H1 (cell line): ENCODE measurements around the gene RNF224. TPM values are rescaled to one million over a fixed set of nuclear protein-coding genes. Genes with fewer than 3 reads are reported as not detected.

Source experiments
- CTCF ChIA-PET: fragments of 300-600 bp; sonication (Branson Sonifier 250); formaldehyde crosslinking; loops from one replicate; lab custom pipeline; 2021; ENCODE audit not compliant: partially characterized antibody; lab: Charles Lee
- POLR2A ChIA-PET: fragments of 300-600 bp; sonication (Branson Sonifier 250); formaldehyde crosslinking; loops from one replicate; lab custom pipeline; 2021; ENCODE audit warnings: inconsistent platforms; ENCODE audit not compliant: partially characterized antibody; lab: Charles Lee
- DNase-seq, 2 experiments: peaks; one replicate each; pipeline versions ENCODE4 v3.0.0 to v3.0.0-alpha.2; 2010 to 2022; ENCODE audit warnings: low spot score in 2 of 2, low read depth in 1 of 2, mixed read lengths in 1 of 2
- FAIRE-seq: peaks from 2 replicates; lab custom pipeline; 2011; peaks lifted over from hg19 to GRCh38; lab: Jason Lieb, UNC
- H2AFZ ChIP-seq: 2 replicates; pipeline ENCODE4 v1.8.1; 2012; ENCODE audit warnings: low read length, inconsistent platforms
- H2AK5ac ChIP-seq: 2 replicates; pipeline ENCODE4 v1.6.1; 2013; ENCODE audit warnings: low read depth, low read length
- H2BK120ac ChIP-seq: replicated peaks from 2 replicates; pipeline ENCODE3; 2013; ENCODE audit warnings: low read depth, low read length, inconsistent platforms
- H2BK12ac ChIP-seq: 2 replicates; pipeline ENCODE4 v1.6.1; 2013; ENCODE audit warnings: low read depth, low read length
- H2BK15ac ChIP-seq: 2 replicates; pipeline ENCODE4 v1.6.1; 2013; ENCODE audit warnings: low read length
- H2BK20ac ChIP-seq: 2 replicates; pipeline ENCODE4 v1.6.1; 2013; ENCODE audit warnings: low read length
- H2BK5ac ChIP-seq: 2 replicates; pipeline ENCODE4 v1.6.1; 2013; ENCODE audit warnings: low read depth, low read length
- H3K14ac ChIP-seq: 2 replicates; pipeline ENCODE4 v1.6.1; 2013; ENCODE audit warnings: inconsistent platforms; ENCODE audit not compliant: insufficient read length
- H3K18ac ChIP-seq: 2 replicates; pipeline ENCODE4 v1.6.1; 2013; ENCODE audit warnings: low read length; ENCODE audit errors: extremely low read depth
- H3K23ac ChIP-seq: 2 replicates; pipeline ENCODE4 v1.6.1; 2013; ENCODE audit warnings: inconsistent platforms; ENCODE audit not compliant: insufficient read length
- H3K23me2 ChIP-seq: 2 replicates; pipeline ENCODE4 v1.6.1; 2013; ENCODE audit warnings: low read depth, low read length
- H3K27ac ChIP-seq: 2 replicates; pipeline ENCODE4 v1.6.1; 2011; ENCODE audit warnings: low read depth, low read length, inconsistent platforms
- H3K27me3 ChIP-seq, 4 experiments: replicated peaks in 1 of 4; 1 replicate in 1 of 4; 2 replicates in 3 of 4; pipeline versions ENCODE4 v1.6.1 to v1.8.1; 2011 to 2013; ENCODE audit warnings: low read length in 3 of 4, mild to moderate bottlenecking in 3 of 4, inconsistent platforms in 2 of 4, mixed read lengths in 2 of 4, moderate library complexity in 1 of 4; ENCODE audit not compliant: control insufficient read depth in 3 of 4, insufficient read depth in 3 of 4; ENCODE audit errors: extremely low read depth in 1 of 4
- H3K36me3 ChIP-seq, 4 experiments: 2 replicates each; pipeline versions ENCODE4 v1.6.1 to v1.8.1; 2011 to 2013; ENCODE audit warnings: mild to moderate bottlenecking in 4 of 4, low read length in 3 of 4, moderate library complexity in 2 of 4, control low read depth in 1 of 4, inconsistent platforms in 1 of 4; ENCODE audit not compliant: insufficient read depth in 4 of 4, control insufficient read depth in 2 of 4
- H3K4ac ChIP-seq: replicated peaks from 2 replicates; pipeline ENCODE3; 2013; ENCODE audit warnings: low read length, low read depth, mixed read lengths, inconsistent platforms; ENCODE audit not compliant: insufficient read length
- H3K4me1 ChIP-seq, 4 experiments: replicated peaks in 1 of 4; 1 replicate in 1 of 4; 2 replicates in 3 of 4; pipeline versions ENCODE4 v1.6.1 to v1.8.1; 2011 to 2013; ENCODE audit warnings: low read length in 3 of 4, inconsistent platforms in 2 of 4, mixed read lengths in 1 of 4; ENCODE audit not compliant: insufficient read depth in 4 of 4, control insufficient read depth in 3 of 4
- H3K4me2 ChIP-seq, 2 experiments: 2 replicates each; pipeline versions ENCODE4 v1.6.1 to v1.8.1; 2011 to 2013; ENCODE audit warnings: low read depth in 2 of 2, low read length in 2 of 2, control low read depth in 1 of 2, inconsistent platforms in 1 of 2, mild to moderate bottlenecking in 1 of 2; ENCODE audit not compliant: insufficient read depth in 1 of 2
- H3K4me3 ChIP-seq, 4 experiments: fragments of 200-600, 300-600 bp in 1 of 4; sonication (generic), shearing (Covaris generic), sonication (Bioruptor Twin) in 1 of 4; 2 replicates each; pipeline versions ENCODE4 v1.5.1 to v1.8.1; 2011 to 2016; ENCODE audit warnings: low read length in 4 of 4, low read depth in 3 of 4, control low read depth in 2 of 4, inconsistent platforms in 2 of 4, mild to moderate bottlenecking in 2 of 4, mixed read lengths in 1 of 4, moderate library complexity in 1 of 4; ENCODE audit not compliant: insufficient read depth in 2 of 4; ENCODE audit errors: extremely low read depth in 1 of 4
- H3K56ac ChIP-seq: replicated peaks from 2 replicates; pipeline ENCODE3; 2013; ENCODE audit warnings: low read depth, mild to moderate bottlenecking, mixed read lengths, low read length, inconsistent platforms; ENCODE audit not compliant: insufficient read length
- H3K79me1 ChIP-seq: 2 replicates; pipeline ENCODE4 v1.6.1; 2013; ENCODE audit warnings: low read depth, low read length, control low read depth
- H3K79me2 ChIP-seq, 2 experiments: 2 replicates each; pipeline versions ENCODE4 v1.6.1 to v1.8.1; 2012 to 2013; ENCODE audit warnings: low read length in 2 of 2, mild to moderate bottlenecking in 2 of 2, inconsistent platforms in 1 of 2; ENCODE audit not compliant: insufficient read depth in 2 of 2, control insufficient read depth in 1 of 2
- H3K9ac ChIP-seq, 4 experiments: replicated peaks in 1 of 4; 1 replicate in 1 of 4; 2 replicates in 3 of 4; pipeline versions ENCODE4 v1.6.1 to v1.8.1; 2011 to 2013; ENCODE audit warnings: low read depth in 3 of 4, low read length in 3 of 4, control low read depth in 2 of 4, mild to moderate bottlenecking in 2 of 4, moderate library complexity in 2 of 4, inconsistent platforms in 1 of 4; ENCODE audit errors: extremely low read depth in 1 of 4
- H3K9me3 ChIP-seq, 2 experiments: 2 replicates each; pipeline versions ENCODE4 v1.6.1 to v1.8.1; 2012 to 2013; ENCODE audit warnings: mild to moderate bottlenecking in 2 of 2, moderate library complexity in 2 of 2, control low read depth in 1 of 2, inconsistent platforms in 1 of 2, low read depth in 1 of 2, low read length in 1 of 2, mixed read lengths in 1 of 2; ENCODE audit not compliant: insufficient read depth in 2 of 2
- H4K20me1 ChIP-seq, 2 experiments: replicated peaks in 1 of 2; 2 replicates each; pipeline versions ENCODE3 to v1.8.1; 2011 to 2013; ENCODE audit warnings: inconsistent platforms in 2 of 2, low read length in 2 of 2, mild to moderate bottlenecking in 1 of 2; ENCODE audit not compliant: insufficient read depth in 2 of 2, control insufficient read depth in 1 of 2
- H4K5ac ChIP-seq: 2 replicates; pipeline ENCODE4 v1.6.1; 2013; ENCODE audit warnings: low read length, low read depth, mixed read lengths, inconsistent platforms; ENCODE audit not compliant: insufficient read length
- H4K8ac ChIP-seq: 2 replicates; pipeline ENCODE4 v1.8.0; 2013; ENCODE audit warnings: mild to moderate bottlenecking, moderate library complexity, low read length, inconsistent platforms; ENCODE audit not compliant: insufficient read depth; ENCODE audit errors: extremely low read depth
- H4K91ac ChIP-seq: replicated peaks from 2 replicates; pipeline ENCODE3; 2013; ENCODE audit warnings: low read length, mixed read lengths, inconsistent platforms; ENCODE audit not compliant: insufficient read length
- POU5F1 ChIP-seq: IDR thresholded peaks from 2 replicates; pipeline ENCODE4 v1.6.1; 2011; ENCODE audit warnings: low read depth, mild to moderate bottlenecking, low read length, moderate library complexity
- TAF7 ChIP-seq: optimal IDR thresholded peaks from 2 replicates; pipeline ENCODE3; 2011; ENCODE audit warnings: low read depth, mild to moderate bottlenecking, inconsistent platforms, low read length, moderate library complexity, borderline replicate concordance
- WGBS, 2 experiments: shearing (Covaris generic) in 1 of 2; methylation state at CpG; one replicate each; pipeline versions ENCODE4 v1.1.6 to v1.1.7; 2013 to 2015; ENCODE audit warnings: low lambda C conversion rate in 2 of 2, mixed read lengths in 2 of 2, inconsistent platforms in 1 of 2, low coverage in 1 of 2, missing lambda C conversion rate in 1 of 2; ENCODE audit not compliant: insufficient replicate concordance in 2 of 2, insufficient coverage in 1 of 2, insufficient read length in 1 of 2; ENCODE audit errors: extremely low coverage in 1 of 2, missing lambda C conversion rate in 1 of 2; 5-methylcytosine and 5-hydroxymethylcytosine counted together
- polyA plus RNA-seq, 7 experiments: library from polyadenylated mRNA; depleted of rRNA in 3 of 7; stranded (reverse) in 5 of 7; unstranded in 2 of 7; fragments of >200 nt in 5 of 7; fragments of 200-250 nt in 2 of 7; gene quantifications; 1 replicate in 5 of 7; 2 replicates in 1 of 7; 4 replicates in 1 of 7; pipeline versions ENCODE4 v1.2.1 to v1.2.3, GENCODE V29; 2011 to 2013; ENCODE audit warnings: missing spikeins in 2 of 7, mixed read lengths in 2 of 7
- total RNA-seq: library from RNA; stranded (reverse); fragmentation: NEBNext Ultra II Directional; extraction: Animal tissue kit (Norgen Biotek cat#: 25700); gene quantifications from 2 replicates; pipeline ENCODE4 v1.2.1, GENCODE V29; 2021

RNF224 gene
- total and polyA plus RNA-seq, 2 of the 8 experiments (the other 6 are each of a cell fraction or from before 2014, with no cell fraction given), result 0.24 TPM; not detected in 1

DNA sequence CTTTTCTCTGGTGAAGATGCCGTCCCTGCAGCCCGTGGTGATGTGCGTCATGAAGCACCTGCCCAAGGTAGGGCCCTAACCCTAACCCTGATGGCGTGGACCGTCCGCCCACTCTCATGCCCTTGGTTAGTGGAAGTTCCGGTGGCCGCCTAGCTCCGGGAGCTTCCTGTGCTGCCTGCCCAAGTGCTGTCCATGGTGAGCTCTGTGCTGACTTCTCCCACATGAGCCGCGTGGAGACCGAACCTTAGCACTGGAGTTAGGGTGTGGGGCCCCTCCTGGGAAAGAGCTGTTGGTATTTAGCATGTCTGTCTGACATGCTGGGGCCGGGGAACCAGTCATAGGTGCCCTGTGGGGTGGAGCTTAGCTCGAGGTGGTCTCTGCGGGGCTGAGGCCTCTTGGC, 29.1 kb downstream of the RNF224 start:
- H3K79me1 ChIP-seq, result peaks cover 9% of the 10 kb centered on the region
- no peak overlapping the region for H3K56ac ChIP-seq
- H3K9me3 ChIP-seq, result no peaks in the 10 kb centered on the region
- 0 out of 7 replicates have a peak overlapping the region, but pooled peaks of 1 of the 4 experiments have one; percentile 44 for H3K9ac ChIP-seq
- DNase-seq (no peak), FAIRE-seq (no peak)
- no peak overlapping the region for H2BK15ac ChIP-seq
- H2BK20ac ChIP-seq, result no peak overlapping the region
- ChIA-PET CTCF (interaction anchor here (0.6 to 4.7 kb wide), 15 partner anchors 9 to 230 kb away, joined by 3 to 13 read pairs (median 4); partner anchors contain the start of genes ABCA2 and RNF224), POLR2A (interaction anchor here (0.7 to 69.9 kb wide), 5 partner anchors 0 to 60 kb away, joined by 3 to 1462 read pairs (median 5); partner anchors contain the start of genes CYSRT1, NDOR1, NELFB and RNF208)
- H4K8ac ChIP-seq, result no peak overlapping the region; the same call in 1 of the 2 replicates
- no peak overlapping the region for H3K18ac ChIP-seq
- H2BK5ac ChIP-seq, result no peak overlapping the region
- H2BK120ac ChIP-seq, result no peak overlapping the region
- H4K91ac ChIP-seq, result no peak overlapping the region
- no peak for TF ChIP-seq POU5F1
- TF ChIP-seq TAF7, result no peak
- no peak overlapping the region for H3K14ac ChIP-seq
- peaks cover 0 to 13% of the 10 kb centered on the region in 2 experiments; a peak in 2 of 4 replicates for H3K79me2 ChIP-seq
- peaks cover 0 to 4% of the 10 kb centered on the region in 2 experiments for H4K20me1 ChIP-seq
- peak overlapping the region; percentile 80 to 92 for H3K4me2 ChIP-seq
- H2AFZ ChIP-seq, result no peak overlapping the region
- WGBS, 2 experiments, result 89% methylated on average over 15 of the region's 15 CpGs; no CpG with 5 or more reads in 1 of the 2 experiments
- peaks cover 3 to 17% (median 12%) of the 10 kb centered on the region in 4 experiments; a peak in 6 of 8 replicates for H3K36me3 ChIP-seq
- H2BK12ac ChIP-seq, result no peak overlapping the region
- no peak overlapping the region for H4K5ac ChIP-seq
- no peak overlapping the region for H3K4ac ChIP-seq
- H3K23me2 ChIP-seq, result peaks cover 14% of the 10 kb centered on the region; the same call in 1 of the 2 replicates
- no peak overlapping the region for H3K27ac ChIP-seq
- H3K4me1 ChIP-seq, result peaks cover 0 to 21% (median 16%) of the 10 kb centered on the region in 4 experiments; a peak in 5 of 7 replicates
- H2AK5ac ChIP-seq, result no peak overlapping the region
- H3K23ac ChIP-seq, result no peak overlapping the region
- peaks cover 0 to 7% (median 0%) of the 10 kb centered on the region in 4 experiments; a peak in 2 of 7 replicates for H3K27me3 ChIP-seq
- peak overlapping the region; percentile 52 to 100 (median 82) for H3K4me3 ChIP-seq
